ENCODE results near the gene GAGE10. TPM values are rescaled to one million over a fixed set of nuclear protein-coding genes. Genes with fewer than 3 reads are reported as not detected.

Gene GAGE10
- total RNA-seq, 1 experiment from 2014 or later = not detected

DNA sequence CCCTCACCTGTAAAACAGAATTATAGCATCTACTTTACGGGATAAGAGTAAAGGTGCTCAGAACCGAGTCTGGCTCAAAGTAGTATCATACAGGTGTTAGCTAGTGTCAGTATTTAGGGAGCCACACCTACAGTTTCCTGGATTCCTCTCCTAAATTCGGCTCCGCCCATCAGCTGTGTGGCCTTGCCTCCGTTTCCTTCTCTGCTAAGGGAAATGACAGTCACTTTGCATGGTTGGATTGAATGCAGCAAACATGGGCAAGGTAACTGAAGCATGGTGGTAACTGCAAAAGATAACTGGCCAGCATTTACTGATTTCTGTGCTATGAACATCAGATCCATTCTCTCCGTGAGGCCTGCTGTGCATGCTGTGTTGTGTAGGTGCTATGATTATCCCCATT is 31.0 kb upstream of the GAGE10 start:
- H3K36me3 Mint-ChIP-seq (ENCODE audit: insufficient read depth, unreplicated experiment) = no peaks in the 10 kb centered on the region
- no TSS peak for BruUV-seq (replicated peaks)
- no peak overlapping the region for H3K4me3 Mint-ChIP-seq (ENCODE audit: unreplicated experiment)
- intact Hi-C loops (cut with micrococcal nuclease) = no loop called here
- no peak for TF ChIP-seq CTCF (IDR thresholded peaks at IDR 0.05; ENCODE audit: unreplicated experiment)
- H3K27me3 Mint-ChIP-seq (ENCODE audit: insufficient read depth, unreplicated experiment) = no peaks in the 10 kb centered on the region
- ChIA-PET CTCF (no interaction called here), POLR2A (interaction anchor here (0.6 kb wide), 2 partner anchors 1485 to 1556 kb away, joined by 3 read pairs; no protein-coding TSS in a partner anchor)
- peaks cover 12% of the 10 kb centered on the region for H3K4me1 Mint-ChIP-seq (ENCODE audit: insufficient read depth, unreplicated experiment)
- peaks cover 7% of the 10 kb centered on the region for H3K9me3 Mint-ChIP-seq (ENCODE audit: unreplicated experiment)
- H3K27ac Mint-ChIP-seq (ENCODE audit: low read depth, unreplicated experiment) = no peak overlapping the region
- DNase-seq (ENCODE audit: unreplicated experiment) = no peak

- Mint-ChIP-seq H3K27ac (ENCODE audit: low read depth, unreplicated experiment) (no peak overlapping the region), H3K9me3 (ENCODE audit: unreplicated experiment) (peaks cover 3% of the 10 kb centered on the region), H3K36me3 (ENCODE audit: insufficient read depth, unreplicated experiment) (no peaks in the 10 kb centered on the region), H3K4me3 (ENCODE audit: unreplicated experiment) (no peak overlapping the region), H3K27me3 (ENCODE audit: insufficient read depth, unreplicated experiment) (no peaks in the 10 kb centered on the region), H3K4me1 (ENCODE audit: insufficient read depth, unreplicated experiment) (peaks cover 8% of the 10 kb centered on the region)
- CTCF ChIA-PET = no interaction called here
- intact Hi-C loops (cut with micrococcal nuclease) = no loop called here
- POLR2A ChIA-PET = interaction anchor here (0.6 kb wide), 1 partner anchor 12 kb away, joined by 3 read pairs; no protein-coding TSS in a partner anchor
- DNase-seq (ENCODE audit: unreplicated experiment) = no peak
- no peak for TF ChIP-seq CTCF (IDR thresholded peaks at IDR 0.05; ENCODE audit: unreplicated experiment)
- no TSS peak for BruUV-seq (replicated peaks)
Measured at GRCh38 chrX:49273181-49273727, 30.2 kb upstream of the GAGE10 start.

- Mint-ChIP-seq H3K4me1 (ENCODE audit: insufficient read depth, unreplicated experiment) (peaks cover 3% of the 10 kb centered on the region), H3K27ac (ENCODE audit: low read depth, unreplicated experiment) (no peak overlapping the region), H3K27me3 (ENCODE audit: insufficient read depth, unreplicated experiment) (no peaks in the 10 kb centered on the region), H3K36me3 (ENCODE audit: insufficient read depth, unreplicated experiment) (no peaks in the 10 kb centered on the region), H3K4me3 (ENCODE audit: unreplicated experiment) (no peak overlapping the region), H3K9me3 (ENCODE audit: unreplicated experiment) (no peaks in the 10 kb centered on the region)
- intact Hi-C loops (cut with micrococcal nuclease) = no loop called here
- no peak for DNase-seq (ENCODE audit: unreplicated experiment)
- ChIA-PET POLR2A (interaction anchor here (0.6 to 1.9 kb wide), 3 partner anchors 49 to 121 kb away, joined by 3 to 4 read pairs (median 3); no protein-coding TSS in a partner anchor), CTCF (interaction anchor here (0.6 kb wide), 1 partner anchor 8 kb away, joined by 3 read pairs; no protein-coding TSS in a partner anchor)
- BruUV-seq (replicated peaks) = no TSS peak
- no peak for TF ChIP-seq CTCF (IDR thresholded peaks at IDR 0.05; ENCODE audit: unreplicated experiment)
Measured at GRCh38 chrX:49276207-49276606, 27.2 kb upstream of the GAGE10 start.

GRCh38 chrX:49276671-49277534 is 26.5 kb upstream of the GAGE10 start:
- POLR2A ChIA-PET = interaction anchor here (1.9 kb wide), 1 partner anchor 86 kb away, joined by 4 read pairs; no protein-coding TSS in a partner anchor
- H3K36me3 Mint-ChIP-seq (ENCODE audit: insufficient read depth, unreplicated experiment) = no peaks in the 10 kb centered on the region
- H3K4me3 Mint-ChIP-seq (ENCODE audit: unreplicated experiment) = no peak overlapping the region
- BruUV-seq (replicated peaks) = no TSS peak
- intact Hi-C loops (cut with micrococcal nuclease) = no loop called here
- H3K27ac Mint-ChIP-seq (ENCODE audit: low read depth, unreplicated experiment) = peak overlapping the region; percentile 73
- no peaks in the 10 kb centered on the region for H3K27me3 Mint-ChIP-seq (ENCODE audit: insufficient read depth, unreplicated experiment)
- no peak for TF ChIP-seq CTCF (IDR thresholded peaks at IDR 0.05; ENCODE audit: unreplicated experiment)
- CTCF ChIA-PET = interaction anchor here (0.6 kb wide), 2 partner anchors 37 to 622 kb away, joined by 3 read pairs; no protein-coding TSS in a partner anchor
- no peaks in the 10 kb centered on the region for H3K4me1 Mint-ChIP-seq (ENCODE audit: insufficient read depth, unreplicated experiment)
- no peaks in the 10 kb centered on the region for H3K9me3 Mint-ChIP-seq (ENCODE audit: unreplicated experiment)
- no peak for DNase-seq (ENCODE audit: unreplicated experiment)

Data from MCF 10A (cell line).